WTC11 (cell line): ENCODE measurements around the gene CPSF2. TPM values are rescaled to one million over a fixed set of nuclear protein-coding genes. Genes with fewer than 3 reads are reported as not detected.

ENCODE experiments used
- ATAC-seq: fragments of 200-7000 bp; cut with Tn5 transposase; 2 replicates; pipeline ENCODE4 v1.10.0; 2021; ENCODE audit warnings: mild to moderate bottlenecking, moderate library complexity
- CTCF ChIA-PET: fragments of 300-600 bp; sonication (Branson Sonifier 250); formaldehyde crosslinking; loops from one replicate; lab custom pipeline; 2021; ENCODE audit warnings: antibody characterized with exemption; lab: Charles Lee
- POLR2A ChIA-PET: fragments of 350-600 bp; sonication (Branson Sonifier 250); formaldehyde crosslinking; loops from one replicate; lab custom pipeline; 2021; ENCODE audit warnings: antibody characterized with exemption; lab: Charles Lee
- DNase-seq: peaks from one replicate; pipeline ENCODE4 v3.0.0; 2021; ENCODE audit warnings: low spot score
- H3K27ac Mint-ChIP-seq: 2 replicates; pipeline ENCODE4 v1.8.0; 2021; ENCODE audit warnings: mixed read lengths
- H3K27me3 Mint-ChIP-seq: 2 replicates; pipeline ENCODE4 v1.8.0; 2021; ENCODE audit warnings: low read depth, mild to moderate bottlenecking, moderate library complexity, mixed read lengths
- H3K36me3 Mint-ChIP-seq: 2 replicates; pipeline ENCODE4 v1.8.0; 2021; ENCODE audit warnings: mixed read lengths
- H3K4me1 Mint-ChIP-seq: 2 replicates; pipeline ENCODE4 v1.8.0; 2022; ENCODE audit warnings: mixed read lengths
- H3K4me3 Mint-ChIP-seq: 2 replicates; pipeline ENCODE4 v1.8.0; 2021; ENCODE audit warnings: mild to moderate bottlenecking, moderate library complexity, mixed read lengths
- H3K9me3 Mint-ChIP-seq: 2 replicates; pipeline ENCODE4 v1.8.0; 2021; ENCODE audit warnings: mixed read lengths
- ATF1 ChIP-seq: sonication (generic); formaldehyde crosslinking; IDR thresholded peaks from 2 replicates; pipeline ENCODE4 v1.8.1; 2023; ENCODE audit warnings: mild to moderate bottlenecking, moderate library complexity, missing genetic modification reagents
- CBFB ChIP-seq: sonication (generic); formaldehyde crosslinking; IDR thresholded peaks from 2 replicates; pipeline ENCODE4 v1.8.1; 2022; ENCODE audit warnings: mild to moderate bottlenecking, low read depth, missing genetic modification reagents
- CREB1 ChIP-seq: sonication (generic); formaldehyde crosslinking; IDR thresholded peaks from 2 replicates; pipeline ENCODE4 v1.8.0; 2023; ENCODE audit warnings: mild to moderate bottlenecking, missing genetic modification reagents
- CREM ChIP-seq: sonication (generic); formaldehyde crosslinking; IDR thresholded peaks from 2 replicates; pipeline ENCODE4 v1.8.1; 2022; ENCODE audit warnings: mild to moderate bottlenecking, missing genetic modification reagents, moderate library complexity
- ETV6 ChIP-seq: sonication (generic); formaldehyde crosslinking; IDR thresholded peaks from 2 replicates; pipeline ENCODE4 v1.8.1; 2022; ENCODE audit warnings: mild to moderate bottlenecking, missing genetic modification reagents
- FOXP1 ChIP-seq: sonication (generic); formaldehyde crosslinking; IDR thresholded peaks from 2 replicates; pipeline ENCODE4 v1.8.0; 2022; ENCODE audit warnings: missing genetic modification reagents, mild to moderate bottlenecking, moderate library complexity, borderline replicate concordance
- GABPB1 ChIP-seq: sonication (generic); formaldehyde crosslinking; IDR thresholded peaks from 2 replicates; pipeline ENCODE4 v1.8.1; 2023; ENCODE audit warnings: mild to moderate bottlenecking, missing genetic modification reagents
- GRHL2 ChIP-seq: fragments of 250-450 bp; sonication (Bioruptor Pico); IDR thresholded peaks from 2 replicates; pipeline ENCODE4 v1.8.0; 2022; ENCODE audit warnings: mild to moderate bottlenecking, moderate library complexity; ENCODE audit not compliant: insufficient replicate concordance, severe bottlenecking
- GTF2I ChIP-seq: fragments of 250-450 bp; sonication (Bioruptor Pico); conservative IDR thresholded peaks from 2 replicates; pipeline ENCODE4 v1.4.0; 2021; ENCODE audit warnings: mild to moderate bottlenecking
- IRF2 ChIP-seq: sonication (generic); formaldehyde crosslinking; IDR thresholded peaks from 2 replicates; pipeline ENCODE4 v1.8.0; 2022; ENCODE audit warnings: low read depth, missing genetic modification reagents, borderline replicate concordance
- JUN ChIP-seq: sonication (generic); formaldehyde crosslinking; IDR thresholded peaks from 2 replicates; pipeline ENCODE4 v1.8.0; 2023; ENCODE audit warnings: mild to moderate bottlenecking, missing genetic modification reagents
- NFYB ChIP-seq: sonication (generic); formaldehyde crosslinking; conservative IDR thresholded peaks from 2 replicates; pipeline ENCODE4 v1.8.0; 2022; ENCODE audit warnings: low read depth, missing genetic modification reagents
- NR2C2 ChIP-seq: sonication (generic); formaldehyde crosslinking; IDR thresholded peaks from 2 replicates; pipeline ENCODE4 v1.8.0; 2022; ENCODE audit warnings: mild to moderate bottlenecking, missing genetic modification reagents
- PRRX2 ChIP-seq: fragments of 250-450 bp; sonication (Bioruptor Pico); IDR thresholded peaks from 2 replicates; pipeline ENCODE4 v1.8.0; 2021; ENCODE audit warnings: mild to moderate bottlenecking
- RELA ChIP-seq: sonication (generic); formaldehyde crosslinking; IDR thresholded peaks from 2 replicates; pipeline ENCODE4 v1.8.1; 2022; ENCODE audit warnings: missing genetic modification reagents, mild to moderate bottlenecking, borderline replicate concordance
- TP53 ChIP-seq: sonication (generic); formaldehyde crosslinking; IDR thresholded peaks from 2 replicates; pipeline ENCODE4 v1.8.1; 2023; ENCODE audit warnings: mild to moderate bottlenecking, missing genetic modification reagents
- ZNF121 ChIP-seq: sonication (generic); formaldehyde crosslinking; IDR thresholded peaks from 2 replicates; pipeline ENCODE4 v1.8.0; 2023; ENCODE audit warnings: missing genetic modification reagents
- ZNF317 ChIP-seq: sonication (generic); formaldehyde crosslinking; IDR thresholded peaks from 2 replicates; pipeline ENCODE4 v1.8.1; 2023; ENCODE audit warnings: low read depth, mild to moderate bottlenecking, moderate library complexity, missing genetic modification reagents, borderline replicate concordance
- ZNF423 ChIP-seq: fragments of 250-450 bp; sonication (Bioruptor Pico); IDR thresholded peaks from 2 replicates; pipeline ENCODE4 v2.1.2; 2022; ENCODE audit warnings: mild to moderate bottlenecking, moderate library complexity
- total RNA-seq: library from RNA; stranded (reverse); gene quantifications from 3 replicates; pipeline ENCODE4 v1.2.3, GENCODE V29; 2021
- TF ChIP-seq, protein P1 (sequence below): sonication (generic); formaldehyde crosslinking; IDR thresholded peaks from 2 replicates; pipeline ENCODE4 v1.8.0; 2022; ENCODE audit warnings: missing genetic modification reagents
- TF ChIP-seq, protein P2 (sequence below): sonication (generic); formaldehyde crosslinking; IDR thresholded peaks from 2 replicates; pipeline ENCODE4 v1.8.1; 2023; ENCODE audit warnings: mild to moderate bottlenecking, missing genetic modification reagents, moderate library complexity
- TF ChIP-seq, protein P3 (sequence below): sonication (generic); formaldehyde crosslinking; IDR thresholded peaks from 2 replicates; pipeline ENCODE4 v1.8.1; 2022; ENCODE audit warnings: missing genetic modification reagents, borderline replicate concordance
- TF ChIP-seq, protein P4 (sequence below): fragments of 250-450 bp; sonication (Bioruptor Pico); conservative IDR thresholded peaks from 2 replicates; pipeline ENCODE4 v1.9.0; 2021; ENCODE audit warnings: mild to moderate bottlenecking
- TF ChIP-seq, protein P5 (sequence below): sonication (generic); formaldehyde crosslinking; IDR thresholded peaks from 2 replicates; pipeline ENCODE4 v1.8.1; 2023; ENCODE audit warnings: mild to moderate bottlenecking, missing genetic modification reagents

Gene CPSF2
- total RNA-seq, 1 experiment from 2014 or later = 109 TPM

DNA sequence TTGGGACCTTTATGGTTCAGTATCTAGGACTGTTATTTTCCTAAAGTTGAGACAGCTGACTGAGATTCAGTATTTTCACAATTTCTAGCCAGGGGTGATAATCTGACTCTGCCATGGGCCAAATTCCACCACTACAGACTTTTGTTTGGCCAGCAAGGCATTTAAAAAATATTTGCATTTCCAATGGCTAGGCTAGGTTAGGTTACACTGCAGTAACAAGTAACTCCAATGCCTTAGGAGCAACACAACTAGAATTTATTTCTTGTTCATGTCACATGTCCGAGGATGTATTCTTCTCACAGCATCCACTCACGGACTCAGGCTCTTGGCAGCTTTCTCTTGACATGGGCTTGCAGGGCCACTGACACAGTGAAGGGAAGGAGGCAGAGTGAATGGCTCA, 83.0 kb downstream of the CPSF2 start (continued):
- TF ChIP-seq, protein P1, sequence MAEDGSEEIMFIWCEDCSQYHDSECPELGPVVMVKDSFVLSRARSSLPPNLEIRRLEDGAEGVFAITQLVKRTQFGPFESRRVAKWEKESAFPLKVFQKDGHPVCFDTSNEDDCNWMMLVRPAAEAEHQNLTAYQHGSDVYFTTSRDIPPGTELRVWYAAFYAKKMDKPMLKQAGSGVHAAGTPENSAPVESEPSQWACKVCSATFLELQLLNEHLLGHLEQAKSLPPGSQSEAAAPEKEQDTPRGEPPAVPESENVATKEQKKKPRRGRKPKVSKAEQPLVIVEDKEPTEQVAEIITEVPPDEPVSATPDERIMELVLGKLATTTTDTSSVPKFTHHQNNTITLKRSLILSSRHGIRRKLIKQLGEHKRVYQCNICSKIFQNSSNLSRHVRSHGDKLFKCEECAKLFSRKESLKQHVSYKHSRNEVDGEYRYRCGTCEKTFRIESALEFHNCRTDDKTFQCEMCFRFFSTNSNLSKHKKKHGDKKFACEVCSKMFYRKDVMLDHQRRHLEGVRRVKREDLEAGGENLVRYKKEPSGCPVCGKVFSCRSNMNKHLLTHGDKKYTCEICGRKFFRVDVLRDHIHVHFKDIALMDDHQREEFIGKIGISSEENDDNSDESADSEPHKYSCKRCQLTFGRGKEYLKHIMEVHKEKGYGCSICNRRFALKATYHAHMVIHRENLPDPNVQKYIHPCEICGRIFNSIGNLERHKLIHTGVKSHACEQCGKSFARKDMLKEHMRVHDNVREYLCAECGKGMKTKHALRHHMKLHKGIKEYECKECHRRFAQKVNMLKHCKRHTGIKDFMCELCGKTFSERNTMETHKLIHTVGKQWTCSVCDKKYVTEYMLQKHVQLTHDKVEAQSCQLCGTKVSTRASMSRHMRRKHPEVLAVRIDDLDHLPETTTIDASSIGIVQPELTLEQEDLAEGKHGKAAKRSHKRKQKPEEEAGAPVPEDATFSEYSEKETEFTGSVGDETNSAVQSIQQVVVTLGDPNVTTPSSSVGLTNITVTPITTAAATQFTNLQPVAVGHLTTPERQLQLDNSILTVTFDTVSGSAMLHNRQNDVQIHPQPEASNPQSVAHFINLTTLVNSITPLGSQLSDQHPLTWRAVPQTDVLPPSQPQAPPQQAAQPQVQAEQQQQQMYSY (CRISPR knock-in tag) = no peak
- TF ChIP-seq ATF1 (CRISPR knock-in tag) (no peak), RELA (CRISPR knock-in tag) (no peak), GTF2I (CRISPR knock-in tag) (no peak), FOXP1 (no peak), ZNF317 (CRISPR knock-in tag) (no peak), NFYB (no peak)
- TF ChIP-seq, protein P2, sequence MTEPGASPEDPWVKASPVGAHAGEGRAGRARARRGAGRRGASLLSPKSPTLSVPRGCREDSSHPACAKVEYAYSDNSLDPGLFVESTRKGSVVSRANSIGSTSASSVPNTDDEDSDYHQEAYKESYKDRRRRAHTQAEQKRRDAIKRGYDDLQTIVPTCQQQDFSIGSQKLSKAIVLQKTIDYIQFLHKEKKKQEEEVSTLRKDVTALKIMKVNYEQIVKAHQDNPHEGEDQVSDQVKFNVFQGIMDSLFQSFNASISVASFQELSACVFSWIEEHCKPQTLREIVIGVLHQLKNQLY (CRISPR knock-in tag) = no peak
- TF ChIP-seq, protein P3, sequence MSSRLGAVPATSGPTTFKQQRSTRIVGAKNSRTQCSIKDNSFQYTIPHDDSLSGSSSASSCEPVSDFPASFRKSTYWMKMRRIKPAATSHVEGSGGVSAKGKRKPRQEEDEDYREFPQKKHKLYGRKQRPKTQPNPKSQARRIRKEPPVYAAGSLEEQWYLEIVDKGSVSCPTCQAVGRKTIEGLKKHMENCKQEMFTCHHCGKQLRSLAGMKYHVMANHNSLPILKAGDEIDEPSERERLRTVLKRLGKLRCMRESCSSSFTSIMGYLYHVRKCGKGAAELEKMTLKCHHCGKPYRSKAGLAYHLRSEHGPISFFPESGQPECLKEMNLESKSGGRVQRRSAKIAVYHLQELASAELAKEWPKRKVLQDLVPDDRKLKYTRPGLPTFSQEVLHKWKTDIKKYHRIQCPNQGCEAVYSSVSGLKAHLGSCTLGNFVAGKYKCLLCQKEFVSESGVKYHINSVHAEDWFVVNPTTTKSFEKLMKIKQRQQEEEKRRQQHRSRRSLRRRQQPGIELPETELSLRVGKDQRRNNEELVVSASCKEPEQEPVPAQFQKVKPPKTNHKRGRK (CRISPR knock-in tag) = no peak

DNA sequence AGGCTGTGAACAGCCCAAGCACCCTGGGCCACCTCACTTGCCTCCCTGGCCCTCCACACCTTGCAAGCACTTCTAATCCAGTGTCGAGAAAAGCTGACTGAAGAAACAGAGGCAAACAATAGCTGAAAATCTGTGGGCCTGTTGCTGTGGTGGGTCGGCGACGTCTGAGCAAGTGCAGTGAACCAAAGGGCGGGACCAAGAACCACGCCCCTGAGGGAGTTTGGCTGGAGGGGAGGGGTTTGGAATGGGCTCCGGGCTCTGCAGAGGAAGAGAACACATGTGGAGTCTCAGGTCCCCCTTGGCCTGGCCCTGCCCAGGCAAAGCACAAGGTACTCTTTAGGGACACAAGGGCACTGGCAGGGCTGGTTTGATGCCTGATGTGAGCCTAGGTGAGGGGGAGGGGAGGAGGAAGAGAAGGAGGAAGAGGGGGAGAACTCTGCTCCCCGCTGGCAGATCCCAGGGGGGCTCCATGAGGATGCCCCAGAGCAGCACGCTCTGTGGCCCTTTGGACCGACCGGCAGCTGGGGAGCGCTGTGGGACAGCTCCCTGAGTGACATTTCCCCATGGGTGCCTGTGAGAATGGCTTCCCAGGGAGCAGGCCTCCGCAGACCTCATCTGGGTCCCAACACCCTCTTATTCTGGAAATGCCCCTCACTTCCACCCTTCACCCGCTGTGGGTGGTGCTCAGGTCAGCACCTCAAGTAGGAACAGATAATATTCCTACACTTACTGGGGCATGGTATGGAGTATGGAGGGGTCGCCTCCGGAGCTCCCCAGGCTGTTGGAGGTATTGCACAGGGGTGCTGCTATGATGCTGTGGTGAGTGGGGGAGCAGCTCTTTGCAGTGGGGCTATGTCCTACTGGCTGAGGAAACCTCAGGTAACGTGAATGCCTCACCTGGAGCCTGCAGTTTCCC, 85.5 kb downstream of the CPSF2 start:
- Mint-ChIP-seq H3K27me3 (peaks cover 3% of the 10 kb centered on the region; the same call in 1 of the 2 replicates), H3K36me3 (no peaks in the 10 kb centered on the region), H3K27ac (no peak overlapping the region), H3K4me3 (no peak overlapping the region), H3K9me3 (peaks cover 19% of the 10 kb centered on the region), H3K4me1 (peaks cover 12% of the 10 kb centered on the region)
- no peak for TF ChIP-seq GRHL2 (CRISPR knock-in tag)
- TF ChIP-seq JUN = no peak
- no peak for TF ChIP-seq IRF2
- no peak for TF ChIP-seq CREM (CRISPR knock-in tag)
- TF ChIP-seq ZNF121 (CRISPR knock-in tag) = no peak
- TF ChIP-seq, protein P2 (CRISPR knock-in tag) = no peak
- no peak for TF ChIP-seq ZNF423 (CRISPR knock-in tag)
- no peak for TF ChIP-seq TP53 (CRISPR knock-in tag)
- ATAC-seq = peak; percentile 96
- ChIA-PET POLR2A (no interaction called here), CTCF (interaction anchor here (0.9 to 1.0 kb wide), 2 partner anchors 116 to 146 kb away, joined by 3 read pairs; partner anchors contain the start of gene SLC24A4)
- DNase-seq = peak; percentile 61

DNA sequence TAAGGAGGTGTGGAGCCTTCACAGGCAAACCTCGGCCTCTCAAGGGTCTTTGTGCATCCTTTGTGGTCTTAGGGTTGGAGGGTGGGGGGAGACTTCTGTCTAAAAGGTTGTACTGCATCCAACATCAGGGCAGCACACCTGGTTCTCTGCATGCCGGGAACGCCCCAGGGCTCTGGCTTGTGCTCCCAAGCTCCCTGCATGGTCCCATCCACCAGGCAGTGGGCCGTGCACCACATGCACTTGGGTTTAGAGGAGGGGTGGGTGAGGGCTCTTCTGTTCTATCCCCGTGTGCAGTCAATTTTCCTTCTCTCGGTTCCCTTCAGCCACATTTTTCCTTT, 86.1 kb downstream of the CPSF2 start:
- Mint-ChIP-seq H3K36me3 (no peaks in the 10 kb centered on the region), H3K27ac (no peak overlapping the region), H3K4me1 (peaks cover 12% of the 10 kb centered on the region), H3K4me3 (no peak overlapping the region), H3K9me3 (peaks cover 24% of the 10 kb centered on the region), H3K27me3 (peaks cover 3% of the 10 kb centered on the region; the same call in 1 of the 2 replicates)
- no peak for TF ChIP-seq CREB1 (CRISPR knock-in tag)
- no peak for TF ChIP-seq ZNF121 (CRISPR knock-in tag)
- TF ChIP-seq, protein P4, sequence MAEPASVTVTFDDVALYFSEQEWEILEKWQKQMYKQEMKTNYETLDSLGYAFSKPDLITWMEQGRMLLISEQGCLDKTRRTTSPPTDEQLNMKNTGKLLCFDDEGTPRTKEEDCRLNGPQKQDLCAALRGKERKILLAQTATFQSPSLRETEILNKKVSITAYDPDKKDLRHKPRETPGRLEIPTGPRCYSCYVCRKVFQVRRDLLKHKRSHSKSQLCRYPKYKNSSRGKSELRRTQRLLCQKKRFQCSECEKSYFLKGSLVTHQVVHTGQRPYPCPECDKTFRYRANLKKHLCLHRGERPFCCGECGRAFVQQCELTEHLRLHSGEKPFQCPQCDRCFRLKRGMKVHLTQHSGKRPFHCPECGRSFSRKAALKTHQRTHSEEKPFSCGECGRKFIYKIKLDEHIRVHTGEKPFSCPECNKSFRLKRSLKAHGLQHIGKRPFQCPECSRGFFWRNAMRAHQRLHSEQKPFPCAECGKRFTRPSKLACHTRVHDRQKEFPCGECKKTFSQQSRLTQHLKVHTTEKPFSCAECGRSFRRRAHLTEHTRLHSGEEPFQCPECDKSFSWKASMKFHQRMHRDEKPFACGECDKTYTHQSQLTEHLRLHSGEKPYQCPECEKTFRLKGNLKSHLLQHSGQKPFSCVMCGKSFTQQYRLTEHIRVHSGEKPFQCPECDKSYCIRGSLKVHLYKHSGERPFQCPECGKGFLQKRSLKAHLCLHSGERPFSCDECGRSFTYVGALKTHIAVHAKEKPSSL (CRISPR knock-in tag) = no peak
- no peak for TF ChIP-seq GABPB1 (CRISPR knock-in tag)
- no peak for TF ChIP-seq ETV6 (CRISPR knock-in tag)
- no peak for TF ChIP-seq NR2C2
- no peak for TF ChIP-seq PRRX2
- TF ChIP-seq ZNF423 (CRISPR knock-in tag) = no peak
- no peak for TF ChIP-seq CBFB
- TF ChIP-seq, protein P5, sequence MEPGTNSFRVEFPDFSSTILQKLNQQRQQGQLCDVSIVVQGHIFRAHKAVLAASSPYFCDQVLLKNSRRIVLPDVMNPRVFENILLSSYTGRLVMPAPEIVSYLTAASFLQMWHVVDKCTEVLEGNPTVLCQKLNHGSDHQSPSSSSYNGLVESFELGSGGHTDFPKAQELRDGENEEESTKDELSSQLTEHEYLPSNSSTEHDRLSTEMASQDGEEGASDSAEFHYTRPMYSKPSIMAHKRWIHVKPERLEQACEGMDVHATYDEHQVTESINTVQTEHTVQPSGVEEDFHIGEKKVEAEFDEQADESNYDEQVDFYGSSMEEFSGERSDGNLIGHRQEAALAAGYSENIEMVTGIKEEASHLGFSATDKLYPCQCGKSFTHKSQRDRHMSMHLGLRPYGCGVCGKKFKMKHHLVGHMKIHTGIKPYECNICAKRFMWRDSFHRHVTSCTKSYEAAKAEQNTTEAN (CRISPR knock-in tag) = no peak
- ATAC-seq = no peak
- no peak for DNase-seq
- POLR2A ChIA-PET = no interaction called here
- CTCF ChIA-PET = interaction anchor here (0.9 to 1.0 kb wide), 2 partner anchors 115 to 146 kb away, joined by 3 read pairs; partner anchors contain the start of gene SLC24A4
